Sigmoid colon (tissue), 7 donors: Measurements from ENCODE around the gene FAM193A. TPM values are rescaled to one million over a fixed set of nuclear protein-coding genes. Genes with fewer than 3 reads are reported as not detected.

Source experiments
- DNase-seq: peaks from one replicate; pipeline ENCODE4 v3.0.0-alpha.2; 2019
- H3K27ac ChIP-seq, 4 donors: fragments of 200-600 bp; sonication (generic); one replicate each; pipeline ENCODE4 v1.5.1; 2016 to 2019; ENCODE audit warnings: mild to moderate bottlenecking in 1 of 4
- H3K27me3 ChIP-seq, 3 donors: fragments of 200-600 bp; sonication (generic); one replicate each; pipeline ENCODE4 v1.5.1; 2019; ENCODE audit warnings: mild to moderate bottlenecking in 1 of 3
- H3K36me3 ChIP-seq, 4 donors: fragments of 200-600 bp; sonication (generic); one replicate each; pipeline ENCODE4 v1.5.1; 2016 to 2019
- H3K4me1 ChIP-seq, 4 donors: fragments of 200-600 bp; sonication (generic); one replicate each; pipeline ENCODE4 v1.5.1; 2017 to 2019
- H3K4me3 ChIP-seq, 4 donors: fragments of 200-600 bp; sonication (generic); one replicate each; pipeline ENCODE4 v1.5.1; 2017 to 2019; ENCODE audit warnings: mild to moderate bottlenecking in 2 of 4, moderate library complexity in 1 of 4
- H3K9me3 ChIP-seq, 4 donors: fragments of 200-600 bp in 3 of 4; sonication (generic) in 3 of 4; one replicate each; pipeline versions ENCODE4 v1.5.1 to v1.6.1; 2013 to 2019
- EP300 ChIP-seq, 4 donors: sonication (generic); formaldehyde crosslinking; IDR thresholded peaks; one replicate each; pipeline ENCODE4 v1.6.1; 2017; ENCODE audit warnings: antibody characterized with exemption in 4 of 4
- POLR2A ChIP-seq, 2 donors: fragments of 450-650 bp; IDR thresholded peaks; one replicate each; pipeline ENCODE4 v1.6.1; 2016; ENCODE audit warnings: antibody characterized with exemption in 2 of 2, mild to moderate bottlenecking in 2 of 2, moderate library complexity in 2 of 2
- POLR2AphosphoS5 ChIP-seq, 4 donors: sonication (generic); formaldehyde crosslinking; IDR thresholded peaks; one replicate each; pipeline ENCODE4 v1.6.1; 2017; ENCODE audit warnings: antibody characterized with exemption in 4 of 4
- WGBS, 2 donors: extraction: QIAGEN DNeasy Blood & Tissue Kit; methylation state at CpG; one replicate each; pipeline ENCODE4 v1.1.7; 2013; 5-methylcytosine and 5-hydroxymethylcytosine counted together
- intact Hi-C: fragments of 100-400 bp; cut with DNase I; formaldehyde crosslinking; loops from one replicate; pipeline ENCODE4 v1.15.1; 2023
- polyA plus RNA-seq, 3 donors: library from polyadenylated mRNA; stranded (reverse); fragments of 200-250 nt; gene quantifications; one replicate each; pipeline ENCODE4 v1.2.3, GENCODE V29; 2013
- total RNA-seq, 4 donors: library from RNA; depleted of rRNA; stranded (reverse); fragments of >200 nt; gene quantifications; one replicate each; pipeline ENCODE4 v1.1.0, GENCODE V29; 2016
- TF ChIP-seq, protein P1 (sequence below), 4 experiments: fragments of 450-650 bp in 3 of 4; fragments of 200-600 bp in 1 of 4; IDR thresholded peaks; one replicate each; pipeline ENCODE4 v1.5.1; 2016 to 2019; ENCODE audit warnings: antibody characterized with exemption in 4 of 4, mild to moderate bottlenecking in 3 of 4, moderate library complexity in 2 of 4
- donor health status: healthy with polysubstance abuse.
- donor health status: Bipolar disorder and iron deficiency.
- donor health status: healthy.

Gene FAM193A
- total and polyA plus RNA-seq, 7 donors, result 6.0 to 32.4 (median 17.4) TPM

DNA sequence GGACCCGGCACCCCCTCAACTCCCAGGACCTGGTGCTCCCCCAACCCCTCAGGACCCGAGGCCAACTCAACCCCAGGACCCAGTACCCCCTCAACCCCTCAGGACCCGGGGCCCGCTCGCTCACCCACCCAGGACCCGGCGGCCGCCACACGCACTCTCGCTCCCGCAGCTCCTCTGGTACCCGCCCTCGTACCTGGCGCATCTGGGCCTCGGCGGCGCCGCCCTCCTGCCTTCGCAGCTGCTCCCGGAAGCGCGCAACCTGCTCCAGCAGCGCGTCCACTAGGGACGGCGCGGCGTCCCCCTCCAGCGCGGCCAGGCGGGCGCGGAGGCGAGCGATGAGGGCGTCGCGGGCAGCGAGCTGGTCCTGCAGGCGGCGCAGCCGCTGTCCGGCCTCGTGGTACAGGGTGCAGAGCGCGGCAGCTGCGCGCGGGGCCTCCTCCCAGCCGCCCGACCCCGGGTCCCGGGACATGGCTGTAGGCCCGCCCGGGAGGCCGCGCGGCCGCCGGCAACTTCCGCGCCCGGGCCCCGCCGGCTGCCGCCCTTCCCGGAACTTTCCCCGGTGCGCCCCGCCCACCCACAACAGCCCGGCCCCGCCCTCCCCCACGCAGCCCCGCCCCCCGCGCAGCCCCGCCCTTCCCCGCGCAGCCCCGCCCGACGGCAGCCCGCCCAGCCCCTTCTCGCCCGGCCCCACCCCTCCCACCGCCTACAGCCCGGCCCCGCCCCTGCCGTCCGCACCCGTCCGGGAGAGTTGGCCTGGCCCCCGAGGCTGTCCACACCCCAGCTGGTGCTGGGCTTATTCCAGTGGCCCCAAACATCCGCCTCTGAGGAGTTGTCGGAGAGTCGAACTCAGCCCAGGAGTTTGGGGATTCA is 219.6 kb downstream of the FAM193A start, which contains the start of gene TNIP2:
TSS of gene TNIP2 (minus strand) at position 516 of the 870 bp plus-strand sequence. CDS start at position 469, 47 bp downstream.
- intact Hi-C loops, result loop anchor here (2.0 to 10.0 kb wide), 5 partner anchors 36 to 494 kb away; partner anchors contain the start of genes ADD1, HTT, HTT-AS and MXD4
- peaks cover 0 to 32% (median 23%) of the 10 kb centered on the region in 4 donors for H3K4me1 ChIP-seq
- no peaks in the 10 kb centered on the region for H3K36me3 ChIP-seq
- H3K9me3 ChIP-seq, result no peaks in the 10 kb centered on the region
- no peaks in the 10 kb centered on the region for H3K27me3 ChIP-seq
- H3K4me3 ChIP-seq, result peak within 1 kb of the TSS; percentile 51 to 86 (median 80)
- DNase-seq, result peak; percentile 95
- TF ChIP-seq POLR2A (IDR thresholded peaks at IDR 0.05), result no peak
- TF ChIP-seq POLR2AphosphoS5 (IDR thresholded peaks at IDR 0.05), result peak in 2 of 4 donors; percentile 17 to 56
- TF ChIP-seq EP300 (IDR thresholded peaks at IDR 0.05), result no peak
- TF ChIP-seq, protein P1, sequence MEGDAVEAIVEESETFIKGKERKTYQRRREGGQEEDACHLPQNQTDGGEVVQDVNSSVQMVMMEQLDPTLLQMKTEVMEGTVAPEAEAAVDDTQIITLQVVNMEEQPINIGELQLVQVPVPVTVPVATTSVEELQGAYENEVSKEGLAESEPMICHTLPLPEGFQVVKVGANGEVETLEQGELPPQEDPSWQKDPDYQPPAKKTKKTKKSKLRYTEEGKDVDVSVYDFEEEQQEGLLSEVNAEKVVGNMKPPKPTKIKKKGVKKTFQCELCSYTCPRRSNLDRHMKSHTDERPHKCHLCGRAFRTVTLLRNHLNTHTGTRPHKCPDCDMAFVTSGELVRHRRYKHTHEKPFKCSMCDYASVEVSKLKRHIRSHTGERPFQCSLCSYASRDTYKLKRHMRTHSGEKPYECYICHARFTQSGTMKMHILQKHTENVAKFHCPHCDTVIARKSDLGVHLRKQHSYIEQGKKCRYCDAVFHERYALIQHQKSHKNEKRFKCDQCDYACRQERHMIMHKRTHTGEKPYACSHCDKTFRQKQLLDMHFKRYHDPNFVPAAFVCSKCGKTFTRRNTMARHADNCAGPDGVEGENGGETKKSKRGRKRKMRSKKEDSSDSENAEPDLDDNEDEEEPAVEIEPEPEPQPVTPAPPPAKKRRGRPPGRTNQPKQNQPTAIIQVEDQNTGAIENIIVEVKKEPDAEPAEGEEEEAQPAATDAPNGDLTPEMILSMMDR (IDR thresholded peaks at IDR 0.05), result peak in 3 of 4 experiments; percentile 12 to 37 (median 16)
- H3K27ac ChIP-seq, result peak within 1 kb of the TSS; percentile 76 to 84 (median 82)
- WGBS, 2 donors, result 1% methylated on average over 96 of the region's 96 CpGs

GRCh38 chr4:2756691-2757350 is 220.4 kb downstream of the FAM193A start:
- no peak for DNase-seq
- 72 to 73% methylated on average over 25 of the region's 25 CpGs for WGBS, 2 donors
- intact Hi-C loops, result loop anchor here (2.0 to 10.0 kb wide), 5 partner anchors 35 to 495 kb away; partner anchors contain the start of genes ADD1, HTT, HTT-AS and MXD4
- H3K4me3 ChIP-seq, result peak overlapping the region; percentile 10 to 86 (median 80)
- peak overlapping the region; percentile 76 to 83 (median 80) for H3K27ac ChIP-seq
- TF ChIP-seq, protein P1 (IDR thresholded peaks at IDR 0.05), result no peak
- TF ChIP-seq POLR2AphosphoS5 (IDR thresholded peaks at IDR 0.05) (no peak), POLR2A (IDR thresholded peaks at IDR 0.05) (no peak), EP300 (IDR thresholded peaks at IDR 0.05) (no peak)
- no peaks in the 10 kb centered on the region for H3K27me3 ChIP-seq
- H3K4me1 ChIP-seq, result peaks cover 0 to 24% (median 17%) of the 10 kb centered on the region in 4 donors
- no peaks in the 10 kb centered on the region for H3K9me3 ChIP-seq
- H3K36me3 ChIP-seq, result no peaks in the 10 kb centered on the region

DNA sequence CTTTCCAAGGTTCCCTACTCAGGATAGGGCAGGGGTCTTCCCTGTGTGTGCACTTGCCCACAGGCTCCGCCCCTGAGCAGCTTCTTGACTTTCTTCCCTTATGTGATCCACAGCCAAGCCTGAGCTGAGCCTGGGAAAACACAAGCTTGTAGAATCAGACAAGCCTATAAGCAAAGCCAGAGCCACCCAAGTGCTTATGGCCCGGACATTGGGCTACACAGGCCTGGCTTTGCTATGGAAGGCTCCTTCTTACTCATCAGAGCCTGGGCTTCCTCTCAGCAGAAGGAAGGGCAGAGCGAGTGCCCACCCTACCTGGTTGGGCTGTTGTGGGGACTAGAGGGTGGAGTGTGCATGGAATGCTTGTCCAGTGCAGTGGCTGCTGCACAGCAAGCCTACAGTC is 221.0 kb downstream of the FAM193A start:
- Histone ChIP-seq H3K4me3 (no peak overlapping the region), H3K27ac (no peak overlapping the region), H3K27me3 (no peaks in the 10 kb centered on the region), H3K36me3 (no peaks in the 10 kb centered on the region), H3K4me1 (peaks cover 0 to 24% (median 17%) of the 10 kb centered on the region in 4 donors), H3K9me3 (no peaks in the 10 kb centered on the region)
- 95% methylated on average over 3 of the region's 3 CpGs for WGBS, 2 donors
- no peak for TF ChIP-seq EP300 (IDR thresholded peaks at IDR 0.05)
- DNase-seq, result no peak
- intact Hi-C loops, result loop anchor here (2.0 to 10.0 kb wide), 5 partner anchors 35 to 495 kb away; partner anchors contain the start of genes ADD1, HTT, HTT-AS and MXD4

GRCh38 chr4:2761035-2761923 is 224.8 kb downstream of the FAM193A start:
- TF ChIP-seq POLR2A (IDR thresholded peaks at IDR 0.05) (no peak), POLR2AphosphoS5 (IDR thresholded peaks at IDR 0.05) (no peak), EP300 (IDR thresholded peaks at IDR 0.05) (no peak)
- TF ChIP-seq, protein P1 (IDR thresholded peaks at IDR 0.05), result no peak
- Histone ChIP-seq H3K27me3 (no peaks in the 10 kb centered on the region), H3K9me3 (no peaks in the 10 kb centered on the region), H3K4me1 (peaks cover 0 to 19% (median 14%) of the 10 kb centered on the region in 4 donors), H3K27ac (no peak overlapping the region), H3K4me3 (no peak overlapping the region), H3K36me3 (no peaks in the 10 kb centered on the region)
- 16 to 62% methylated on average over 14 of the region's 14 CpGs for WGBS, 2 donors
- DNase-seq, result peak; percentile 66
- intact Hi-C loops, result no loop called here
